Measurements from ENCODE around the gene RSF1.

Gene RSF1

GRCh38 chr11:77723024-77723423 lies 97.5 kb downstream of the RSF1 start:
- no peak for TF ChIP-seq CTCF (IDR thresholded peaks at IDR 0.05; ENCODE audit: borderline replicate concordance, insufficient read depth, low read depth, low read length)
- no peak overlapping the region for H3K4me3 ChIP-seq (ENCODE audit: low read depth, low read length)

- TF ChIP-seq CTCF (IDR thresholded peaks at IDR 0.05; ENCODE audit: borderline replicate concordance, insufficient read depth, low read depth, low read length) = no peak
- H3K4me3 ChIP-seq (ENCODE audit: low read depth, low read length) = no peak overlapping the region
Observed at GRCh38 chr11:77710358-77710757, 110.2 kb downstream of the RSF1 start.

GRCh38 chr11:77705876-77706579 lies 114.5 kb downstream of the RSF1 start:
- no peak for TF ChIP-seq CTCF (IDR thresholded peaks at IDR 0.05; ENCODE audit: borderline replicate concordance, insufficient read depth, low read depth, low read length)
- no peak overlapping the region for H3K4me3 ChIP-seq (ENCODE audit: low read depth, low read length)

- TF ChIP-seq CTCF (IDR thresholded peaks at IDR 0.05; ENCODE audit: borderline replicate concordance, insufficient read depth, low read depth, low read length) = no peak
- H3K4me3 ChIP-seq (ENCODE audit: low read depth, low read length) = no peak overlapping the region
Observed at GRCh38 chr11:77705195-77705875, 115.2 kb downstream of the RSF1 start.

GRCh38 chr11:77704029-77704428 lies 116.5 kb downstream of the RSF1 start:
- H3K4me3 ChIP-seq (ENCODE audit: low read depth, low read length) = no peak overlapping the region
- no peak for TF ChIP-seq CTCF (IDR thresholded peaks at IDR 0.05; ENCODE audit: borderline replicate concordance, insufficient read depth, low read depth, low read length)

GRCh38 chr11:77699425-77699824 lies 121.1 kb downstream of the RSF1 start:
- no peak overlapping the region for H3K4me3 ChIP-seq (ENCODE audit: low read depth, low read length)
- no peak for TF ChIP-seq CTCF (IDR thresholded peaks at IDR 0.05; ENCODE audit: borderline replicate concordance, insufficient read depth, low read depth, low read length)

- H3K4me3 ChIP-seq (ENCODE audit: low read depth, low read length) = no peak overlapping the region
- no peak for TF ChIP-seq CTCF (IDR thresholded peaks at IDR 0.05; ENCODE audit: borderline replicate concordance, insufficient read depth, low read depth, low read length)
Observed at GRCh38 chr11:77698896-77699295, 121.6 kb downstream of the RSF1 start.
